Mesodermal cell (in vitro differentiated cells): Measurements from ENCODE around the gene BGN.

Experiments
- H3K27ac ChIP-seq: 2 replicates; pipeline ENCODE4 v1.7.0; 2013; ENCODE audit warnings: mild to moderate bottlenecking, low read depth, low read length, moderate library complexity; ENCODE audit not compliant: severe bottlenecking
- H3K36me3 ChIP-seq: 2 replicates; pipeline ENCODE4 v1.7.1; 2013; ENCODE audit warnings: mild to moderate bottlenecking, low read length, moderate library complexity; ENCODE audit not compliant: control insufficient read depth, insufficient read depth
- H3K4me1 ChIP-seq: one replicate; pipeline ENCODE4 v1.7.1; 2013; ENCODE audit warnings: mild to moderate bottlenecking, low read length; ENCODE audit not compliant: insufficient read depth, control insufficient read depth, poor library complexity, severe bottlenecking
- H3K4me3 ChIP-seq: 2 replicates; pipeline ENCODE4 v1.7.0; 2013; ENCODE audit warnings: low read length, control low read depth, mild to moderate bottlenecking; ENCODE audit not compliant: insufficient read depth, poor library complexity, severe bottlenecking; ENCODE audit errors: extremely low read depth
- H3K9me3 ChIP-seq: 2 replicates; pipeline ENCODE4 v1.7.1; 2013; ENCODE audit warnings: mild to moderate bottlenecking, low read length, moderate library complexity; ENCODE audit not compliant: control insufficient read depth
- WGBS, 2 experiments: methylation state at CpG; one replicate each; pipeline ENCODE4 v1.1.5; 2013; ENCODE audit warnings: missing lambda C conversion rate in 2 of 2; ENCODE audit not compliant: insufficient coverage in 2 of 2; 5-methylcytosine and 5-hydroxymethylcytosine counted together

Gene BGN

GRCh38 chrX:153547195-153547594, 52.4 kb downstream of the BGN start:
- Histone ChIP-seq H3K27ac (no peak overlapping the region), H3K9me3 (no peaks in the 10 kb centered on the region), H3K36me3 (no peaks in the 10 kb centered on the region), H3K4me3 (no peak overlapping the region), H3K4me1 (no peaks in the 10 kb centered on the region)
- WGBS, 2 experiments = 80 to 88% methylated on average over 1 to 7 of the region's 7 CpGs

GRCh38 chrX:153549231-153549630, 54.5 kb downstream of the BGN start:
- H3K4me1 ChIP-seq = no peaks in the 10 kb centered on the region
- no peaks in the 10 kb centered on the region for H3K9me3 ChIP-seq
- no peak overlapping the region for H3K4me3 ChIP-seq
- no peaks in the 10 kb centered on the region for H3K36me3 ChIP-seq
- H3K27ac ChIP-seq = no peak overlapping the region
- WGBS, 2 experiments = 85 to 94% methylated on average over 9 to 12 of the region's 17 CpGs

- Histone ChIP-seq H3K27ac (no peak overlapping the region), H3K4me3 (no peak overlapping the region), H3K36me3 (no peaks in the 10 kb centered on the region), H3K4me1 (no peaks in the 10 kb centered on the region), H3K9me3 (no peaks in the 10 kb centered on the region)
- 77 to 94% methylated on average over 8 to 11 of the region's 16 CpGs for WGBS, 2 experiments
These were observed 55.0 kb downstream of the BGN start for GRCh38 chrX:153549807-153550206.

- Histone ChIP-seq H3K9me3 (no peaks in the 10 kb centered on the region), H3K36me3 (no peaks in the 10 kb centered on the region), H3K27ac (no peak overlapping the region), H3K4me1 (no peaks in the 10 kb centered on the region), H3K4me3 (no peak overlapping the region)
- WGBS, 2 experiments = no CpG with 5 or more reads among the region's 5 CpGs
These were observed 56.4 kb downstream of the BGN start for GRCh38 chrX:153551135-153551534.

GRCh38 chrX:153554519-153555167, 59.9 kb downstream of the BGN start:
- no peaks in the 10 kb centered on the region for H3K9me3 ChIP-seq
- no peak overlapping the region for H3K4me3 ChIP-seq
- 15 to 48% methylated on average over 4 to 7 of the region's 17 CpGs for WGBS, 2 experiments
- H3K36me3 ChIP-seq = no peaks in the 10 kb centered on the region
- H3K27ac ChIP-seq = no peak overlapping the region
- H3K4me1 ChIP-seq = no peaks in the 10 kb centered on the region

GRCh38 chrX:153556767-153557166, 62.0 kb downstream of the BGN start:
- WGBS, 2 experiments = 94 to 96% methylated on average over 8 to 10 of the region's 12 CpGs
- H3K36me3 ChIP-seq = no peaks in the 10 kb centered on the region

GRCh38 chrX:153557618-153558355, 63.0 kb downstream of the BGN start:
- Histone ChIP-seq H3K27ac (no peak overlapping the region), H3K4me3 (no peak overlapping the region), H3K36me3 (no peaks in the 10 kb centered on the region), H3K4me1 (peaks cover 4% of the 10 kb centered on the region), H3K9me3 (no peaks in the 10 kb centered on the region)
- WGBS, 2 experiments = 94 to 100% methylated on average over 1 to 12 of the region's 19 CpGs

More at GRCh38 chrX:153556767-153557166, 62.0 kb downstream of the BGN start:
- Histone ChIP-seq H3K9me3 (no peaks in the 10 kb centered on the region), H3K27ac (no peak overlapping the region), H3K4me1 (peaks cover 4% of the 10 kb centered on the region), H3K4me3 (no peak overlapping the region)
